ENCODE measurements around the gene POLL.

Gene POLL

DNA sequence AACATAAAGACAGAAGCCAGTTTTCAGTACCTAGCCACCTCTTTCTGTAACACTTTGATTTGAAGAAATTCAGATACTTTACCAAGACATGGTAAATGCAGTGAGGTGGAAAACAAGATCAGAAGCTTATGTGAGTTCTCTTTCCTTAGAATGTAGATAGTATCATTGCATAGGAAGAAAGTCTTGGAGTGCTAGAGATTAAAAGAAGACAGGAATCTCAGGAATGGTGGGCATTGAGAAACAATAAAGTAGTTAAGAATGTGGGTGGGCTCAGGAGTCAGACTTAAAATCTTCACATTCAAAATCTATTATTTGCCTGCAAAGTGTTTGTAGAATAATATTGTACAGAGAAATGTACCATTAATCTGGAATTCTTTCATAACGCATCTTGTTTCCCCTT, 58.9 kb downstream of the POLL start:
- in situ Hi-C loops (cut with MboI; ENCODE audit: low pct_unique_long_range_greater_than_20kb, low sequenced_read_pairs) = no loop called here
- DNase-seq = no peak

All from KBM-7 (cell line).